Measurements from ENCODE around the gene TBC1D14.
A peak's percentile ranks its signal among the peaks of the same experiment; 100 is the strongest.

Gene TBC1D14

GRCh38 chr4:6987588-6987961 lies 77.9 kb downstream of the TBC1D14 start:
- Histone ChIP-seq H3K27me3 (ENCODE audit: insufficient read depth, low read length) (no peaks in the 10 kb centered on the region), H3K4me3 (ENCODE audit: low read depth, low read length) (peak overlapping the region; percentile 98), H3K27ac (ENCODE audit: low read depth, low read length) (peak overlapping the region; percentile 23), H3K4me2 (ENCODE audit: low read length) (peak overlapping the region; percentile 68), H4K91ac (ENCODE audit: low read depth, low read length) (peak overlapping the region; percentile 73), H2AFZ (ENCODE audit: insufficient read depth, low read length, poor library complexity) (peak overlapping the region; percentile 87), H3K9me3 (ENCODE audit: insufficient read depth, low read depth, low read length) (no peaks in the 10 kb centered on the region), H3K18ac (ENCODE audit: low read length) (peak overlapping the region; percentile 92), H3K4me1 (ENCODE audit: control insufficient read depth in 1 of 2, insufficient read depth in 2 of 2, low read length in 2 of 2) (peaks cover 7 to 12% of the 10 kb centered on the region in 2 experiments), H3K23ac (ENCODE audit: low read length) (no peak overlapping the region), H3K36me3 (ENCODE audit: control insufficient read depth in 1 of 2, insufficient read depth in 2 of 2, low read length in 2 of 2) (peaks cover 2% of the 10 kb centered on the region in 2 experiments), H3K14ac (ENCODE audit: low read length) (peak overlapping the region; percentile 66), H4K12ac (ENCODE audit: low read depth, low read length) (peak overlapping the region; percentile 63), H2AK5ac (ENCODE audit: low read length) (peak overlapping the region; percentile 67), H3K79me2 (ENCODE audit: control insufficient read depth, insufficient read depth, low read length, poor library complexity) (peaks cover 8% of the 10 kb centered on the region), H3K9ac (ENCODE audit: low read length) (peak overlapping the region; percentile 86), H2BK120ac (ENCODE audit: insufficient read depth, low read length, poor library complexity) (no peak overlapping the region), H3K4ac (ENCODE audit: low read depth, low read length) (peak overlapping the region; percentile 35), H3K79me1 (ENCODE audit: low read length) (peaks cover 11% of the 10 kb centered on the region), H2BK12ac (ENCODE audit: low read length) (peak overlapping the region; percentile 37), H2BK5ac (ENCODE audit: low read depth, low read length, poor library complexity) (no peak overlapping the region), H4K8ac (ENCODE audit: low read depth, low read length) (peak overlapping the region; percentile 69)
- no CpG with 5 or more reads among the region's 17 CpGs for whole genome bisulfite sequencing (ENCODE audit: extremely low coverage, insufficient coverage, insufficient read length)
- peak; percentile 81 to 88 for DNase-seq

GRCh38 chr4:6988016-6988715 lies 78.5 kb downstream of the TBC1D14 start:
- Histone ChIP-seq H2BK120ac (ENCODE audit: insufficient read depth, low read length, poor library complexity) (no peak overlapping the region), H2BK5ac (ENCODE audit: low read depth, low read length, poor library complexity) (no peak overlapping the region), H3K79me2 (ENCODE audit: control insufficient read depth, insufficient read depth, low read length, poor library complexity) (peaks cover 8% of the 10 kb centered on the region), H3K36me3 (ENCODE audit: control insufficient read depth in 1 of 2, insufficient read depth in 2 of 2, low read length in 2 of 2) (peaks cover 2% of the 10 kb centered on the region in 2 experiments), H3K14ac (ENCODE audit: low read length) (peak overlapping the region; percentile 52), H4K12ac (ENCODE audit: low read depth, low read length) (no peak overlapping the region), H3K9ac (ENCODE audit: low read length) (no peak overlapping the region), H2AK5ac (ENCODE audit: low read length) (no peak overlapping the region), H4K8ac (ENCODE audit: low read depth, low read length) (no peak overlapping the region), H4K91ac (ENCODE audit: low read depth, low read length) (no peak overlapping the region), H3K27ac (ENCODE audit: low read depth, low read length) (no peak overlapping the region), H3K9me3 (ENCODE audit: insufficient read depth, low read depth, low read length) (no peaks in the 10 kb centered on the region), H3K4me1 (ENCODE audit: control insufficient read depth in 1 of 2, insufficient read depth in 2 of 2, low read length in 2 of 2) (peaks cover 8 to 13% of the 10 kb centered on the region in 2 experiments), H3K18ac (ENCODE audit: low read length) (peak overlapping the region; percentile 23), H3K79me1 (ENCODE audit: low read length) (peaks cover 11% of the 10 kb centered on the region), H3K4me2 (ENCODE audit: low read length) (peak overlapping the region; percentile 68), H2BK12ac (ENCODE audit: low read length) (no peak overlapping the region), H3K4me3 (ENCODE audit: low read depth, low read length) (no peak overlapping the region), H3K23ac (ENCODE audit: low read length) (no peak overlapping the region), H2AFZ (ENCODE audit: insufficient read depth, low read length, poor library complexity) (no peak overlapping the region), H3K4ac (ENCODE audit: low read depth, low read length) (peak overlapping the region; percentile 56), H3K27me3 (ENCODE audit: insufficient read depth, low read length) (no peaks in the 10 kb centered on the region)
- WGBS (ENCODE audit: extremely low coverage, insufficient coverage, insufficient read length) = no CpG with 5 or more reads among the region's 13 CpGs
- DNase-seq = peak; percentile 29 to 39

GRCh38 chr4:6989331-6989923 lies 79.8 kb downstream of the TBC1D14 start:
- no peak for DNase-seq
- Histone ChIP-seq H4K91ac (ENCODE audit: low read depth, low read length) (no peak overlapping the region), H3K9me3 (ENCODE audit: insufficient read depth, low read depth, low read length) (no peaks in the 10 kb centered on the region), H2BK5ac (ENCODE audit: low read depth, low read length, poor library complexity) (no peak overlapping the region), H3K14ac (ENCODE audit: low read length) (no peak overlapping the region), H2AFZ (ENCODE audit: insufficient read depth, low read length, poor library complexity) (no peak overlapping the region), H2AK5ac (ENCODE audit: low read length) (no peak overlapping the region), H3K36me3 (ENCODE audit: control insufficient read depth in 1 of 2, insufficient read depth in 2 of 2, low read length in 2 of 2) (peaks cover 2% of the 10 kb centered on the region in 2 experiments), H2BK12ac (ENCODE audit: low read length) (no peak overlapping the region), H4K12ac (ENCODE audit: low read depth, low read length) (no peak overlapping the region), H3K23ac (ENCODE audit: low read length) (no peak overlapping the region), H3K4me2 (ENCODE audit: low read length) (no peak overlapping the region), H3K18ac (ENCODE audit: low read length) (no peak overlapping the region), H3K4me1 (ENCODE audit: control insufficient read depth in 1 of 2, insufficient read depth in 2 of 2, low read length in 2 of 2) (peaks cover 12 to 15% of the 10 kb centered on the region in 2 experiments), H3K79me1 (ENCODE audit: low read length) (peaks cover 11% of the 10 kb centered on the region), H3K27ac (ENCODE audit: low read depth, low read length) (no peak overlapping the region), H3K9ac (ENCODE audit: low read length) (no peak overlapping the region), H3K27me3 (ENCODE audit: insufficient read depth, low read length) (no peaks in the 10 kb centered on the region), H3K4ac (ENCODE audit: low read depth, low read length) (peak overlapping the region; percentile 46), H3K4me3 (ENCODE audit: low read depth, low read length) (no peak overlapping the region), H2BK120ac (ENCODE audit: insufficient read depth, low read length, poor library complexity) (no peak overlapping the region), H4K8ac (ENCODE audit: low read depth, low read length) (no peak overlapping the region), H3K79me2 (ENCODE audit: control insufficient read depth, insufficient read depth, low read length, poor library complexity) (peaks cover 8% of the 10 kb centered on the region)
- no CpG with 5 or more reads among the region's 10 CpGs for WGBS (ENCODE audit: extremely low coverage, insufficient coverage, insufficient read length)

GRCh38 chr4:6990661-6991060 lies 81.0 kb downstream of the TBC1D14 start:
- H3K14ac ChIP-seq (ENCODE audit: low read length) = no peak overlapping the region
- H3K23ac ChIP-seq (ENCODE audit: low read length) = no peak overlapping the region
- no peak overlapping the region for H3K9ac ChIP-seq (ENCODE audit: low read length)
- H3K9me3 ChIP-seq (ENCODE audit: insufficient read depth, low read depth, low read length) = no peaks in the 10 kb centered on the region
- DNase-seq = no peak
- no peak overlapping the region for H2BK12ac ChIP-seq (ENCODE audit: low read length)
- H3K18ac ChIP-seq (ENCODE audit: low read length) = no peak overlapping the region
- no peak overlapping the region for H4K91ac ChIP-seq (ENCODE audit: low read depth, low read length)
- H4K8ac ChIP-seq (ENCODE audit: low read depth, low read length) = no peak overlapping the region
- peaks cover 8% of the 10 kb centered on the region for H3K79me2 ChIP-seq (ENCODE audit: control insufficient read depth, insufficient read depth, low read length, poor library complexity)
- peaks cover 2 to 4% of the 10 kb centered on the region in 2 experiments for H3K36me3 ChIP-seq (ENCODE audit: control insufficient read depth in 1 of 2, insufficient read depth in 2 of 2, low read length in 2 of 2)
- H3K79me1 ChIP-seq (ENCODE audit: low read length) = peaks cover 11% of the 10 kb centered on the region
- H4K12ac ChIP-seq (ENCODE audit: low read depth, low read length) = no peak overlapping the region
- no peak overlapping the region for H2AFZ ChIP-seq (ENCODE audit: insufficient read depth, low read length, poor library complexity)
- H3K27ac ChIP-seq (ENCODE audit: low read depth, low read length) = no peak overlapping the region
- no peak overlapping the region for H2BK120ac ChIP-seq (ENCODE audit: insufficient read depth, low read length, poor library complexity)
- peaks cover 12 to 15% of the 10 kb centered on the region in 2 experiments for H3K4me1 ChIP-seq (ENCODE audit: control insufficient read depth in 1 of 2, insufficient read depth in 2 of 2, low read length in 2 of 2)
- H2AK5ac ChIP-seq (ENCODE audit: low read length) = no peak overlapping the region
- WGBS (ENCODE audit: extremely low coverage, insufficient coverage, insufficient read length) = no CpG with 5 or more reads among the region's 6 CpGs
- peak overlapping the region; percentile 12 for H3K4ac ChIP-seq (ENCODE audit: low read depth, low read length)
- no peak overlapping the region for H3K4me3 ChIP-seq (ENCODE audit: low read depth, low read length)
- H2BK5ac ChIP-seq (ENCODE audit: low read depth, low read length, poor library complexity) = no peak overlapping the region
- no peak overlapping the region for H3K4me2 ChIP-seq (ENCODE audit: low read length)
- no peaks in the 10 kb centered on the region for H3K27me3 ChIP-seq (ENCODE audit: insufficient read depth, low read length)

Measured in trophoblast cell (in vitro differentiated cells and primary cell).